Endometrium (tissue), 2 donors: ENCODE data around the gene ADIPOR2.

Experiments
- FAIRE-seq: peaks from 2 replicates; lab custom pipeline; 2012; peaks lifted over from hg19 to GRCh38; lab: Jason Lieb, UNC
- donor health status: control.
- donor health status: control.

Gene ADIPOR2

GRCh38 chr12:1690578-1691122, at the start of gene ADIPOR2:
ADIPOR2 (plus strand) TSS chr12:1691070; CDS start chr12:1754344, 63,274 bp downstream.
- FAIRE-seq = no peak

DNA sequence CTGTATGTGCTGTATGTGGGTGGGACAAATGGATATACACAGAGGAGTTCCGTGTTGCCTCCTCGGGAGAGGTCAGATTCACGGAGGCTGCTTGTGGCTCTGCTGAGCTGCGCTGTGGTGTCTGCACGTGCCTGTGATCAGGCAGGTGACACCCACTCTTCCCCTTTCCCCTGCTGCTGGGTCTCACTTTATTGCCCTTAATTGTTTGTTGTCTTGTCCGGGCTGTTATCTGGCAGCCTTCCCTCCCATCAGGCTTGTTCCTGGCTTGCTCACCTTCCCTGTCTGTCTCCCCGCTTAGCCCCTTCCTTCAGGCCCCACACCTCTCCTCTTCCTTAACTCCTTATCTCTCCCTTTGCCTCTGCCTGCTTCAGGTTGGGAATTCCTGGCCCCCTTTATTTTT, 48.4 kb upstream of the ADIPOR2 start:
- no peak for FAIRE-seq

DNA sequence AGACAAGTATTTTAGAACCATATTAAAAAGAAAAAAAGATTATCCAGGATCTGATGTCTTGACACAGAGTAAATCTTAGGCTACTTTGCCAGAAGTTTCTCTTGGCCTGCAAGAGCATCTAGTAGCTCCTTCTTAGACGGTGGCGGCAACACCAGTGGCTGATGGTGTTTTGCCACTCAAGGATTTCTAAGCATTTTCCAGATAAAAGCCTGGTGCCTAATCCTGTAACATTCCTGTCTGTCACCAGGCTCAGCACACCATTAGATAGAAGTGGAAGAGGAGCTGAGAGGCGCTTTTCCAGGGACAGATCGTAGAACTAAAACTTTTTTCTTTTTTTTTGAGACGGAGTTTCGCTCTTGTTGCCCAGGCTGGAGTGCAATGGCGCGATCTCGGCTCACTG, 47.8 kb upstream of the ADIPOR2 start:
- no peak for FAIRE-seq

DNA sequence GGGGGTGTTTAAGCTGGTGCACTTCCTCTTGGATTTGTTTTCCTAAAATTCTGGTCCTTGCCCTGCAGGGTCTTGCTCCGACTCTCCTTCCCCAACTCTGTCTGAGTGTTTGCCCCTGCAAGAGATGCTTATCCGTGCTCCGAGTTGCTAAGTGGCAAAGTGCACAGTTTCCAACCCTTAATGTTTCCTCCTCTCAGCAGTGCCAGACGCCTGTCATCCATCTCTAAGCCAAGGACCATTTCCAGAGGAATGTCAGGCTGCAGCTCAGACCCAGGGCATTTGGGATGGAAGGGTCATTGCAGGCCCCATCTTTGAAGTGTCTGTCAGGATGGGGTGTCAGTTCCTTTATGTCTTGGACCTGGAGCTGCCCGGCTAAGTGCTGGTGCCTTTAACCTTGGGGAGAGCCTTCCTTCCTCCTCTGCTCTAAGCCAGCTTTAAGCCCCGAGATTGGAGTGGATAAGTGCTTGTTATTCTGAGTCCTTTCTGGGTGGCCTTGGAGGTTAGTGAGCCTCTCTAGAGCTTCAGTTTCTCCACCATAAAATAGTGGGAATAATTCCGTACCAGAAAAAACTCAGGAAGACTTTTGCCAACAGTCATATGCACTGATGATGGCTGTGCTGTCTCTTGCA, 46.9 kb upstream of the ADIPOR2 start:
- FAIRE-seq = no peak

DNA sequence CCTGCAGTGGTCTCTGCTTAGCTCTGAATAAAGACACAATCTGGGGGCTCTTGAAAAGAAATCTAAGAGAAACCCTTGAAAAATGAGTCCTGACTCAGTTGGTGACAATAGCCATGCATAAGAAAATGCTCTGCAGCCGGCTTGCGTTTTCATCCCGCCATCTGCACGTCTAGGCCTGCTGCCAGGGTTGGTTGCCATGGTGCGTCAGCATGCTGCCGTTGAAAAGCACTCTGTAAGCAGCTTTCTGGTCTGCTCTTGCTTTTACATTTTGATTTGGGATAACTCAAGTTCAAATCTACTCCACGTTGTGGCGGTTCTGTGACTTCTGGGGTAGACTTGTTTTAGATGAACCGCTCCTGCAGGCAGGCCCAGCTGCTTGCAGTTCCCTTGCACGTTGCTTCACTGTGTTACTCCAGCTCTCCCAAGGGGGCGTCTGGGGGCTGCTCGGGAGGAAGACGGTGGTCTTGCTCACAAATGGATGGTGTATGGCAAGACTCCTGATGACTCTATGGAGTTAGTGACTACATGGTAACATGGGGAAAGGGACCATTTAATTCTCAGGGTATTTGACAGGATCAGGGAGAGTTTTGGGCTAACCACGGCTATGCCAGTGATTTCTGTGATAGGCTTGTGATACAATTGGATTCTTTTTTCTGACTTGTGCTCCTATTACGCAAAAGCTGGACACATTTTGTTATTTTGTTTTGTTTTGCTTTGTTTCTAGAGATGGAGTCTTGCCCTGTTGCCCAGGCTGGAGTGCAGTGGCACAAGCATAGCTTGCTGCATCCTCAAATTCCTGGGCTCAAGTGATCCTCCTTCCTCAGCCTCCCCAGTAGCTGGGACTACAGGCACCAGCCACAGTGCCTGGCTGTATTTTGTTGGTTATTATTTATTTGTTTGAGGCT, 46.1 kb upstream of the ADIPOR2 start:
- peak; percentile 63 for FAIRE-seq

DNA sequence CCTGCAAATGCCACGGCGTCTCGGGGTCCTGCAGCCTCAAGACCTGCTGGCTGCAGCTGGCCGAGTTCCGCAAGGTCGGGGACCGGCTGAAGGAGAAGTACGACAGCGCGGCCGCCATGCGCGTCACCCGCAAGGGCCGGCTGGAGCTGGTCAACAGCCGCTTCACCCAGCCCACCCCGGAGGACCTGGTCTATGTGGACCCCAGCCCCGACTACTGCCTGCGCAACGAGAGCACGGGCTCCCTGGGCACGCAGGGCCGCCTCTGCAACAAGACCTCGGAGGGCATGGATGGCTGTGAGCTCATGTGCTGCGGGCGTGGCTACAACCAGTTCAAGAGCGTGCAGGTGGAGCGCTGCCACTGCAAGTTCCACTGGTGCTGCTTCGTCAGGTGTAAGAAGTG, 45.1 kb upstream of the ADIPOR2 start:
- no peak for FAIRE-seq

- no peak for FAIRE-seq
Observed at GRCh38 chr12:1646569-1647284, 44.1 kb upstream of the ADIPOR2 start.

- no peak for FAIRE-seq
Observed at GRCh38 chr12:1647285-1647669, 43.6 kb upstream of the ADIPOR2 start.

DNA sequence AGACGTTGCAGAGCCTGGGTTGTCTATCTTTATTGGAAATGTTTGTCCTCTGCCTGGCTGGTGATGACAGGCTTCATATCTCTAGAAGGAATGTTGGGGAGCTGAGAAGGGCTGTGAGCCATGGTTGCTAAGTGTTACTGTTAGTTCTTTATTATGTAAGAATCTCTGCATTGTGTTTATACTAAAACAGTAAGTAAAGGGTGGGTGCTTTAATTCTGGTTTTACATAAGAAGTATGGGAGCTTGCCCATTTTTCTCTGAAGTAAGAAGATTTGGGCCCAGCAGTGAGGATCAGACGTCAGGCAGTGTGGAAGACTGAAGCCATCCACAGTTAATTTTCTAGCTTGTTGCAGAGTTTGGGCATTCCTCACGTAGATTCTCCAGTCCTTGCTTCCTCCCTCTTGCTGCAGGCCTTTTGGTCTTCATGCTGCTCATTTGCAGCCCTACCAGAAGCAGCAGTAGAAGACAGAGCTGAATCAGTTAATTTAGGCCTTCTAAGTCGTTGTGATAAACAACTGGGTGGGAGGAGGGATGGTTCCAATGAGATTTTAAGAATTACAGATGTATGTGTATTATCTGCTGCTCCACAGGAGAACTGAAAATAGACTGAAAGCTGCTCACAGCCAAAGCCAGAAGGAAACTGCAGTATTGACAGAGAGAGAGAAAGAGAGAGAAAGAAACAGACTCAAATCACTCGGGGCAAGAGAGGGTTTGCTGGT, 40.5 kb upstream of the ADIPOR2 start:
- no peak for FAIRE-seq

DNA sequence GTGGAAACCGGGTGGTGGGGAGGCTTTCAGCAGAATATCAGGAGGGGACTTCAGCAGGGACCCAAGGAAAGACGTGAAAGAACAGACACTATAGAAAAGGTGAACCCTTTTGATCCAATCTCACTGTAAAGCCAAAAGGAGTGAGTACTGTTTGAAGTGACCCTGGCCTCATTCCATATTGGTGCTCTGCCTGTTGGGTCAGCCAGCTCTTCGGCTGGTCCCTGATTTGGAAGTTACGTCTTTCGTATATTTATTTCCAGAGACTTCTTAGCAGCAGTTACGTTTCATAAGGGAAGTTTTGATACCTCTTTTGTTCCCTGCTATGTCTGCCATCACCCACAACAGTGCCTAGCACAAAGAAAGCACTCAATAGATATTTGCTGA, 39.9 kb upstream of the ADIPOR2 start:
- FAIRE-seq = no peak

DNA sequence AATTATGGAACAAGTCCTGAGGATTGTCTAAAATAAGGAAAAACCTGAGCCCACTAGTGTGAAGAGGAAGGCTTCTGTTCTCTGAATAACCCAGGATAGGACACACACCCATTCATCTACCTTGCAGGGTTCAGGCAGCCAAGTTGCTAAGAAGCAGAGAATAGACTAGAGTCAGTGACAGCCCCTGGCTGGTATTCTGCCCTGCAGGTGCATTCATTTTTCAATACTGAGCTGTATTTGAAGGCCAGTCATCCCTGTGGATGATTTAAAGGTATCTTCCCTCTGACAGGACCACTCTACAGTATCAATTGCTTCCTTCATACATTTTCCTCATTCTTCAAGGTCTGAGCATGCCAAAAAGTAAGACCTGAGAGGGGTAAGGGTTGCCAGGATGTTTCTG, 38.9 kb upstream of the ADIPOR2 start:
- no peak for FAIRE-seq

DNA sequence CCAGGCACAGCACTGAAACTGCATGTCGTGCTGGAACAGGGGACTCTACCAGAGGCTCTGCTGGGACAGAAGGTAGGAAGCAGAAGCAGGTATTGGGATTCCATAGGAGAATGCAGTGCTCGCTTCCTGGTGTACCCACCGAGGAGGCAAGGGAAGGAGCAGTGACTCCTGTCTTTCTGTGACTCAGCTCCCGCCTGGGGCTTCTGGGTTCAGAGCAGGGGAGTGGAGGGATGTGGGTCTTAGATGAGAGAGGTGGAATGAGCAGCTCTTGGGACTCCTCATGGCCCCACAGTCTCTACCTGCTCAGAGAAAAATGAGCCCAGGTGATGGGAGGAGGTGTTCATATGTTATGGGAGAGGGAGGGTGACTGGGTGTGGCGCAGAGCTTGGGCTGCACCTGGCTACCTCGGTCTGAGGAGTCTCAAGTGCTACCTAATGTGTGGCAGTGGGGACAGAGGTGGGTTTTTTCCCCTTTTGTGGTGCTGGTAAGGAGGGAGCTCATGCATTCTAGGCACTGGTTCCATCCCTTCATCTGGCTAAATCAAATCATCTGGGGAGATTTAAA, 35.6 kb upstream of the ADIPOR2 start:
- no peak for FAIRE-seq

DNA sequence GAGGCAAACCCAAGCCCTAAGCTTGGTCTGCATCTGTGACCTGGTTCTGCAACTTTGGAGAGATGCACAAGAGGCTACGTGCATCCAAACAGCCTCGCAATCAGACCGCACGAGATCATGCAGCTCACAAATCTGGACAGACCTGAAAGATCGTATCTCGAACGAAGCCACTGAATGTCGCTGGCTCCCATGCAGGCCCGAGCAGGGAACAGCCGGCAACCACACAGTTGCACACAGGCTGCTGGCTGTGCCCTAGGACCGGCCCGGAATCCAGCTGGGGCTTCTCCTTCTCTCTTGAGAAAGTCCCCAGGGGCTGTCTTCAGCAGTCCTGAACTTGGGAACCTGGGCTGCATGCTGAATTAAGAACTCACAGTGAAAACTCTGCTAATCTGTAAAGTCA, 34.0 kb upstream of the ADIPOR2 start:
- FAIRE-seq = no peak

DNA sequence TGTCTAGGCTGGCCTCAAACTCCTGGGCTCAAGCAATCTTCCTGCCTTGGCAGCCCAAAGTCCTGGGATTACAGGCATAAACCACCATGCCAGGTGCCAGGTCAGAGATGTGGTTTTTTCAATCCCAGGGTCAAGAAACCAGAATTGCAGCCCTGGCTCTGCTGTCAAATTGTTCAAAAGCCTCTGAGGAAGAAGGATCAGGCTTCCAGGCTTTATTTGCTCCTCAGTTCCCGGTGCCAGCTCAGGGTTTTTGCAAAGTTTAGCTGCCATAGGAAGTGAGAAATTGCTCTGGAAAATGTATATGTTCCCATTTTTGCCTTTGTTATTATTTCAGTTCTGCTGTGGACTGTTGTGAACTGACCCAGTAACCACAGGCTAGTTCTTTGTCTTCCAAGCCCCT, 33.2 kb upstream of the ADIPOR2 start:
- FAIRE-seq = no peak

DNA sequence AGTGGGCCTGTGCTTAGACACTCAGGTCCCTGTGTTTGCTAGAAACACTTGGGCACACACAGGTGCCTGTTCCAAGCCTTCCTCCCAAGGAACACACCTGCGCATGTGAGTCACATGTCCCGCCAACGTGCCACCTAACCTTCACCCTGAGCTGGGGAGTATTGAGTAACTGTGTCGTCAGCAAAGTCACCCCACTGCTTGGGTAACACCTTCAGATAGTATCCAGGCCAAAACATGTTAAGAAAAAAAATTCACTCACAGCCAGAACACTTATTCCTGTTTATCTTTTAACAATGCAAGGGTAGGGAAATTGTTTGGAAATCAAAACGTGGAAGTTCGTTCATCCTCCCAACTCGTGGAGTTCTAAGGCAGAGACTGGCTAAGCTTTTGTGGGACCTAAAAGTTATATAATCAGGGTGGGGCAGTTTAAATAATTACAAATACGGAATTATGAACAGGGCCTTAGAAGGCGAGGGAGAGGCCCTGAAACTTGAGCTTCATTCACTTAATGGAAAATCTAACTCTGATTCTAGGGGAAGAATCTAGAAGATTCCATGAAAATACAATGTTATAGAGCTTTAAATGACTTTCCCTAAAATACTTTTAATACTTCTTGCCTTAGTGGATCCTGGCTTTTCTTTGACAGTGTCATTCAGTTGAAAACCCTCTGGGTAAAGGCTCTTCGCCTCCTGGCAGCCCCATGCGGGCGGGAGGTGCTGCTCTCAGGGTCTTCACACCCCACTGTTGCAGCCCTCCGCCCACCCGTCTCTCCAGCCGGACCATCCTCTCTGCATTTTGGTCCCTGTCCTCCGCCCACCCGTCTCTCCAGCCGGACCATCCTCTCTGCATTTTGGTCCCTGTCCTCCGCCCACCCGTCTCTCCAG, 30.3 kb upstream of the ADIPOR2 start:
- FAIRE-seq = no peak

GRCh38 chr12:1661553-1662335, 29.1 kb upstream of the ADIPOR2 start:
- no peak for FAIRE-seq

DNA sequence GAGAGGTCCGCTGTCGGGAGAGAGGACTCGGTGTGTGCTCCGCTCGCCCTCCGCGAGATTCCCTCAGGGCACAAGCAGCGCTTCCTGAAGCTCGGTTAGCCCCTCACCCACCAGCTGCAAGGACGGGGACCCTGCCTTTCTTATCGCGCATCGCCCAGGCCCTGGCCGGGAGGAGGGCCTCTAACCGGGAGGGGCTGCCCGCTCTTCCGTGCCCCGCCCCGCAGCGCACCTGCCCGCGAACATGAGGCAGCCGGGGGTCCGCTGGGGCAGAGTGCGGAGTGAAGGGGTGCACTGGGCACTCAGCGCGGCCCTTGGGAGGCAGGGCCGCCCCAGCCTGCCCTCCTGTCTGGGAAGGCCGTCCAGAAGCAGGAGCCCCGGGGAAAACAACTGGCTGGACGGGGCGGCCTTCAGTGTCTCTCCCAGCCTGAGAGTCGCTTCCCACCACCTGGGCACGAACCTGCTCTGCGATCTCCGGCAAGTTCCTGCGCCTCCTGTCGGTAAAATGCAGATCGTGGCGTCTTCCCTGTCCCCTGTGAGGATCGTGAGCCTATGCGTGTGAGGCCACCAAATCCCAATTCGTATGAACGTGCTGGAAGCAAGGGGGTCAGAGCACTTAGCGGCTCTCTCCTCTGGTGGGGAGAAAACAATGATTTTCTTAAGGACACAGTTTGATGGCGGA, 28.0 kb upstream of the ADIPOR2 start:
- FAIRE-seq = no peak

DNA sequence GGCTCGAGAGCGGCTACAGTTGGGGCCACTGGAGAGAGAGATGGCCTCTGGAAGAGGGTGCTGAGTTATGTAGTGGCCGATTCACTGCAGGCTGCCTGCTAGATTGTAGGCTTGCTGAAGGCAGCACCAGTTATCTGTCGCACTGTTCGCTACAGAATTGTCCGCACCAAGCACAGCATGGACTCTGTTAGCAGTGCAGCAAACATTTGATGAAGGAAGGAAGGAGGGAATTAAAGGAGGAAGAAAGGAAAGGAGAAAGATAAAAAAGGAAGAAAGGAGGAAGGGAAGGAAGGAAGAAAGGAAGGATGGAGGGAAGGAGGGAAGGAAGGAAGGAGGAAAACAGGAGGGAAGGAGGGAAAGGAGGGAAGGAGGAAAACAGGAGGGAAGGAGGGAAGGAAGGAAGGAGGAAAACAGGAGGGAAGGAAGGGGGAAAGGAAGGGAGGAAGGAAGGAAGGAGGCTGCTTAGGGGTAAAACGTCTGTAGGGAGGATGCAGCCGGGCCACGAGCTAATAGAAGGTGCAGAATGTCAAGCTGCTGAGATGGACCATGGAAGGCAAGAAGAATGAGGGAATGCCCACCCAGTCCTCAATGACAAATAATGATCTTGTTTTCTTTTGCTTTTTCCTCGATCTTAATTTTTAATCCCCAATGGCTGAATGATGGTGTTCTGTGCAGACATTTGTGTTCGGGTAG, 27.3 kb upstream of the ADIPOR2 start:
- FAIRE-seq = no peak

DNA sequence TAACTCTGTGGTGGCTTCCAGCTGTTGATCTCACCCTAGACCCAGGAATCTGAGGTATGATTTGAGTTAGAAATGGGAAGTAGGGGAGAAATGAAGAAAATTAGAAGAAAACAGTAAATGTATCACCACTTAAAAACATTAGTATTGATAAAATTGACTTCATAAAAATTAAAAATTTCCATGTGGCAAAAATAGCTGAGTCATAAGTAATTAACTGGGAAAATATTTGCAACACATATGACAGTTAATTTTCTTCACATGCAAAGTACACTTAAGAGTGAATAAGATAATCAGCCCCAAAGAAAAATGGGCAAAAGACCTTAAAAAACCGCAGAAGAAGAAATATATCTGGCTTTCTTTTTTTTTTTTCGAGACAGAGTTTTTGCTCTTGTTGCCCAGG, 25.5 kb upstream of the ADIPOR2 start:
- FAIRE-seq = no peak
